Glutamatergic neuron (in vitro differentiated cells): ENCODE measurements around the gene EPN2. TPM values are rescaled to one million over a fixed set of nuclear protein-coding genes. Genes with fewer than 3 reads are reported as not detected.

Experiments used
- DNase-seq: peaks from one replicate; pipeline ENCODE4 v3.0.0; 2022
- H3K27ac Mint-ChIP-seq: one replicate; pipeline ENCODE4 v1.8.0; 2020; ENCODE audit warnings: mild to moderate bottlenecking, mixed read lengths, inconsistent platforms; ENCODE audit not compliant: unreplicated experiment
- H3K27me3 Mint-ChIP-seq: one replicate; pipeline ENCODE4 v1.8.0; 2020; ENCODE audit warnings: mild to moderate bottlenecking, moderate library complexity, mixed read lengths, inconsistent platforms; ENCODE audit not compliant: unreplicated experiment
- H3K36me3 Mint-ChIP-seq: one replicate; pipeline ENCODE4 v1.8.0; 2020; ENCODE audit warnings: mild to moderate bottlenecking, mixed read lengths, inconsistent platforms; ENCODE audit not compliant: unreplicated experiment
- H3K4me1 Mint-ChIP-seq: one replicate; pipeline ENCODE4 v1.8.0; 2020; ENCODE audit warnings: mild to moderate bottlenecking, low read depth, mixed read lengths, inconsistent platforms; ENCODE audit not compliant: unreplicated experiment
- H3K4me3 Mint-ChIP-seq: one replicate; pipeline ENCODE4 v1.8.0; 2020; ENCODE audit warnings: mild to moderate bottlenecking, mixed read lengths, inconsistent platforms; ENCODE audit not compliant: unreplicated experiment
- H3K9me3 Mint-ChIP-seq: one replicate; pipeline ENCODE4 v1.8.0; 2020; ENCODE audit warnings: mild to moderate bottlenecking, moderate library complexity, mixed read lengths, inconsistent platforms; ENCODE audit not compliant: unreplicated experiment
- total RNA-seq: library from RNA; stranded (reverse); fragmentation: NEBNext Ultra II Directional; extraction: Animal tissue kit (Norgen Biotek cat#: 25700); gene quantifications from one replicate; pipeline ENCODE4 v1.2.1, GENCODE V29; 2021; ENCODE audit not compliant: unreplicated experiment
- TF ChIP-seq, protein P1 (sequence below): fragments of 200-600 bp; sonication (generic); IDR thresholded peaks from one replicate; pipeline ENCODE4 v1.5.0; 2021; ENCODE audit not compliant: partially characterized antibody, unreplicated experiment

The EPN2 gene
- total RNA-seq, 1 donor from 2014 or later, result 45.2 TPM

DNA sequence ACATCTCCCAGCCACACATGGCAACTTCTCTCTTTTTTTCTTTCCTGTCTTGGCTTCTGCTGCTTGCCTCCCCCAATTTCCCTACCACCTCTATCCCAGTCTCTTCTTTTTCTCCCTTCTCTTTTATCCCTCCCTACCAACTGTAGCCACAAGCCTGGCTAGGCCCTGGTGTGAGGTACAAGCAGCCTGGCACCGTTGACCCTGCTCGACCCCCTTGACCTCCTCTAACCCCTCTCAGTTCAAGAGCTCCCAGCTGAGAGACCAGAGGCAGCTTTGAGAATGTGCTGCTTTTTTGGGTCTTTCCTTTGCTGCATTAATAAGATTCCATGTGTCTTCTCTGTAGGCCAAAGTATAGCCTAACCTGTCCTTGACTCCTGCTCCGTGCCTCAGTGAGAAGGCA lies 93.1 kb downstream of the EPN2 start:
- TF ChIP-seq, protein P1, sequence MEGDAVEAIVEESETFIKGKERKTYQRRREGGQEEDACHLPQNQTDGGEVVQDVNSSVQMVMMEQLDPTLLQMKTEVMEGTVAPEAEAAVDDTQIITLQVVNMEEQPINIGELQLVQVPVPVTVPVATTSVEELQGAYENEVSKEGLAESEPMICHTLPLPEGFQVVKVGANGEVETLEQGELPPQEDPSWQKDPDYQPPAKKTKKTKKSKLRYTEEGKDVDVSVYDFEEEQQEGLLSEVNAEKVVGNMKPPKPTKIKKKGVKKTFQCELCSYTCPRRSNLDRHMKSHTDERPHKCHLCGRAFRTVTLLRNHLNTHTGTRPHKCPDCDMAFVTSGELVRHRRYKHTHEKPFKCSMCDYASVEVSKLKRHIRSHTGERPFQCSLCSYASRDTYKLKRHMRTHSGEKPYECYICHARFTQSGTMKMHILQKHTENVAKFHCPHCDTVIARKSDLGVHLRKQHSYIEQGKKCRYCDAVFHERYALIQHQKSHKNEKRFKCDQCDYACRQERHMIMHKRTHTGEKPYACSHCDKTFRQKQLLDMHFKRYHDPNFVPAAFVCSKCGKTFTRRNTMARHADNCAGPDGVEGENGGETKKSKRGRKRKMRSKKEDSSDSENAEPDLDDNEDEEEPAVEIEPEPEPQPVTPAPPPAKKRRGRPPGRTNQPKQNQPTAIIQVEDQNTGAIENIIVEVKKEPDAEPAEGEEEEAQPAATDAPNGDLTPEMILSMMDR, result no peak
- peaks cover 6% of the 10 kb centered on the region for H3K27me3 Mint-ChIP-seq
- DNase-seq, result no peak
- H3K4me1 Mint-ChIP-seq, result peaks cover 2% of the 10 kb centered on the region
- peaks cover 19% of the 10 kb centered on the region for H3K36me3 Mint-ChIP-seq
- no peak overlapping the region for H3K27ac Mint-ChIP-seq
- no peaks in the 10 kb centered on the region for H3K9me3 Mint-ChIP-seq
- no peak overlapping the region for H3K4me3 Mint-ChIP-seq

DNA sequence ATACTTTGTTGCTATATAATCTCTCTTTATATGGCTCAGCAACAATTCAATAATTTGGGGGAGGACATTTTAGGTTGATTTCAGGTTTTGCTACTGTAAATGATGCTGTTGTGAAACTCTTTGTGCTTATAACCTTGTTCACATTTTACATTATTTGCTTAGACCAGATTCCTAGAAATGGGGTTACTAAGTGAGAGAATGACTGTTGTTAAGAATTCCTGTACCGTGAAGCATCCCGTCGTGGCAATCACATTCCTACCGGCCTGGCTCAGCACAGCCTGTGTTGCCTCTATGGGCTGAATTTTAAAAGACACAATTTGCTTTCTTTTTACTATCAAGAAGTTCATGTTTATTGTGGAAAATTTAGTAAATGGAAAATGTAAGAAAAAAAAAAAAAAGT lies 94.0 kb downstream of the EPN2 start:
- H3K4me1 Mint-ChIP-seq, result peaks cover 2% of the 10 kb centered on the region
- H3K4me3 Mint-ChIP-seq, result no peak overlapping the region
- H3K27ac Mint-ChIP-seq, result no peak overlapping the region
- TF ChIP-seq, protein P1, result no peak
- no peak for DNase-seq
- H3K36me3 Mint-ChIP-seq, result peaks cover 11% of the 10 kb centered on the region
- no peaks in the 10 kb centered on the region for H3K9me3 Mint-ChIP-seq
- peaks cover 6% of the 10 kb centered on the region for H3K27me3 Mint-ChIP-seq

GRCh38 chr17:19331543-19332245 lies 94.5 kb downstream of the EPN2 start:
- H3K4me3 Mint-ChIP-seq, result no peak overlapping the region
- no peaks in the 10 kb centered on the region for H3K9me3 Mint-ChIP-seq
- peaks cover 8% of the 10 kb centered on the region for H3K36me3 Mint-ChIP-seq
- TF ChIP-seq, protein P1, result no peak
- H3K27me3 Mint-ChIP-seq, result peaks cover 5% of the 10 kb centered on the region
- no peak for DNase-seq
- H3K4me1 Mint-ChIP-seq, result peaks cover 2% of the 10 kb centered on the region
- no peak overlapping the region for H3K27ac Mint-ChIP-seq

DNA sequence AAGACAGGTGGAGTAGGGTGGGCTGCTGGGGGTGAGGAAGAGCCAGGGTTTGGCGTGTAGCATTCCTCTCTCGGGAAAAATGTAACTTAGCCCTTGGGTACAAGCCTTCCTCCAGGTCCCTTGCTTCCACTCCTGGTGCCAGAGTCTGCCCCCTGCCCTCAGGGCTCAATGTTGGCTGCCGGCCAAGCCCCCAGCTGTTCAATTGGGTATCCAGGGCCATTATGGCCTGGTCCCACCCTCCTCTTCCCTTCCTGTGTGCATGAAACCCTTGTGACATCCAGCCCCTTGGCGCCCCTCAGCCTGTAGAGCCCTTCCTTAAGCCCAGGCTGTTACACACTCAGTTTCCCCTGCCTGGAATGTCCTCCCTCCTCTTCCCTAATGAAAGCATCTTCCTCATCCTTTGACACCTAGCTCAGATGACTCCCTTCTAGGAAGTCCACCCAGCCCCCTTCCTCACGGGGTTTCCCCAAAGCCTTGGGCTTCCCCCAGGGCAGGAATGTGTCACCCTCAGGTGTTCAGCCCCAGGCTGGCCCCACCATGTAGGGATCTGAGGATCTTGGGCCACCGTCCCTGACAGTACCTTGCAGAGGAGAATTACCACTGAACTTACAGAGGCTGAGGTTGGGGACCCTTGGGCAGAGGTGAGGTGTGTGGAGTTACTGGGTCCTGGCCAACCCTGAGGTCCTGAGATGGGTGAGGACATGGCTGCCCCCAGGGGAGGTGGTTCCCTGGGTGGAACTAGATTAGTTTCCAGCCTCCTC lies 95.4 kb downstream of the EPN2 start:
- Mint-ChIP-seq H3K4me3 (no peak overlapping the region), H3K27ac (no peak overlapping the region), H3K9me3 (no peaks in the 10 kb centered on the region)

More for the DNA sequence above, 95.4 kb downstream of the EPN2 start:
- H3K4me1 Mint-ChIP-seq, result peaks cover 6% of the 10 kb centered on the region
- TF ChIP-seq, protein P1, result no peak
- no peak for DNase-seq
- peaks cover 5% of the 10 kb centered on the region for H3K27me3 Mint-ChIP-seq
- peaks cover 3% of the 10 kb centered on the region for H3K36me3 Mint-ChIP-seq
